ENCODE results near the gene TAMALIN.

DNA sequence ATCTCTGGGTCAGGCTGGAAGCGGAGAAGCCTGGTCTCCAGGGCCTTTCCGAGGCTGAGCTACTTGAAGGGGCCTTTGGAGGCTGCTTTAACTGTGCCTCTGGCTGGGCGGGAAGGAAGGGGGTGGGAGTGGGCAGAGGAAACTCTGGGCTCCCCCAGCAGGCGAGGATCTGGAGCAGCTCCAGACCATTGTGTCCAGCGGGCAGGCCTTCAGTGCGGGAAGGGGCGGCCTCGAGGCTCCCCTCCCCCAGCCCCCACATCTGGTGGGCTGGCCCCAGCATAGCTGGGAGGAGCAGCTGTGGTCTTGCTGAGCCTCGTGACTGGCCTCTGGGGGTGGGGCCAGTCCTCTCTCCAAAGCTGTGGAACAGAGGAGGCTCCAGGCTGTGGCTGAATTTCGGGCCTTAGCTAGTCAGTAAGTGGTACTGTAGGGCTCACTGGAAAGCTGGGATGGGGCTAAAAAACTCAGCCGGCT lies 3.4 kb downstream of the TAMALIN start:
- TF ChIP-seq CTCF (IDR thresholded peaks at IDR 0.05; ENCODE audit: insufficient read depth, low read length, poor library complexity, severe bottlenecking) (no peak), EZH2phosphoT487 (conservative IDR thresholded peaks at IDR 0.05; ENCODE audit: low read length) (no peak)
